Motor neuron (in vitro differentiated cells): Measurements from ENCODE around the gene OPRL1. TPM values are rescaled to one million over a fixed set of nuclear protein-coding genes. Genes with fewer than 3 reads are reported as not detected.
"Not testable (repeated sequence)": the region's sequence is repeated elsewhere in the genome, so short reads cannot be mapped to it uniquely, and the experiment has no call there.

ENCODE experiments used
- ATAC-seq, 8 experiments: fragments of 200-7000 bp; cut with Tn5 transposase; replicated peaks in 6 of 8; 2 replicates each; pipeline ENCODE4 v1.8.0; 2021; ENCODE audit warnings: mild to moderate bottlenecking in 8 of 8, moderate library complexity in 8 of 8
- H3K27ac ChIP-seq, 2 donors: fragments of 250-450 bp; sonication (Bioruptor Pico); 2 replicates each; pipeline ENCODE4 v1.9.0; 2021; ENCODE audit warnings: antibody characterized with exemption in 2 of 2, mild to moderate bottlenecking in 2 of 2, moderate library complexity in 1 of 2
- H3K4me1 ChIP-seq, 2 donors: fragments of 250-450 bp; sonication (Bioruptor Pico); replicated peaks in 1 of 2; 2 replicates each; pipeline ENCODE4 v1.6.1; 2021; ENCODE audit warnings: antibody characterized with exemption in 2 of 2, mild to moderate bottlenecking in 2 of 2, moderate library complexity in 1 of 2
- H3K4me3 ChIP-seq, 5 donors: fragments of 250-450 bp; sonication (Bioruptor Pico); 2 replicates each; pipeline ENCODE4 v1.9.0; 2021; ENCODE audit warnings: antibody characterized with exemption in 5 of 5, mild to moderate bottlenecking in 5 of 5, moderate library complexity in 4 of 5
- WGBS, 10 experiments: fragments of 450-650 bp; shearing (Covaris generic); methylation state at CpG; one replicate each; pipeline ENCODE4 v1.0.0; 2022; 5-methylcytosine and 5-hydroxymethylcytosine counted together
- in situ Hi-C, 9 experiments: fragments of 400-800 bp; cut with MboI; loops; one replicate each; pipeline ENCODE4 v1.15.0; 2021; ENCODE audit warnings: low sequenced_read_pairs in 9 of 9, low pct_unique_long_range_greater_than_20kb in 2 of 9; ENCODE audit not compliant: unreplicated experiment in 9 of 9
- total RNA-seq, 8 experiments: library from RNA; unstranded; fragments of 300-600 nt; gene quantifications; 2 replicates each; pipeline versions ENCODE4 v1.2.3 to v1.2.4, GENCODE V29; 2022

Gene OPRL1
- total RNA-seq, 8 experiments from 2014 or later = 0.15 to 3.1 (median 1.5) TPM

GRCh38 chr20:64119681-64120341, 39.9 kb downstream of the OPRL1 start:
- 60 to 100% (median 97%) methylated on average over 2 to 7 of the region's 14 CpGs; no CpG with 5 or more reads in 7 of the 10 experiments for WGBS, 10 experiments
- peak in 5 of 8 experiments; percentile 8 to 47 (median 26) for ATAC-seq
- in situ Hi-C loops = no loop called here
- H3K27ac ChIP-seq = no peak overlapping the region
- H3K4me3 ChIP-seq = no peak overlapping the region
- H3K4me1 ChIP-seq = peaks cover 10% of the 10 kb centered on the region in 2 donors

GRCh38 chr20:64121586-64121985, 41.7 kb downstream of the OPRL1 start:
- Histone ChIP-seq H3K27ac (no peak overlapping the region), H3K4me3 (no peak overlapping the region), H3K4me1 (peaks cover 2 to 4% of the 10 kb centered on the region in 2 donors)
- WGBS, 10 experiments = 8 to 100% (median 78%) methylated on average over 1 to 6 of the region's 12 CpGs; no CpG with 5 or more reads in 3 of the 10 experiments
- in situ Hi-C loops = no loop called here
- no peak for ATAC-seq

DNA sequence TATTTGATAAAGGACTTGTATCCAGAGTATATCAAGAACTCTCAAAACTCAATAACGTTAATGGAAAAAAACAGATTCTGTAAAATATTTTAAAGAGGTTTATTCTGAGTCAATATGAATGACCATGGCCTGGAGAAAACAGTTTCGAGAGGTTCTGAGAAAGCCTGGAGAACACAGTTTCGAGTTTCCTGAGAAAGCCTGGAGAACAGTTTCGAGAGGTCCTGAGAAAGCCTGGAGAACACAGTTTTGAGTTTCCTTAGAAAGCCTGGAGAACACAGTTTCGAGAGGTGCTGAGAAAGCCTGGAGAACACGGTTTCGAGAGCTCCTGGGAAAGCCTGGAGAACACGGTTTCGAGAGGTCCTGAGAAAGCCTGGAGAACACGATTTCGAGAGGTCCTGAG, 43.0 kb downstream of the OPRL1 start:
- WGBS, 10 experiments = 43 to 93% (median 67%) methylated on average over 2 to 11 of the region's 11 CpGs
- ATAC-seq, in situ Hi-C loops: not testable (repeated sequence)

GRCh38 chr20:64123517-64123916, 43.6 kb downstream of the OPRL1 start:
- H3K4me1 ChIP-seq, ATAC-seq, H3K27ac ChIP-seq, in situ Hi-C loops, H3K4me3 ChIP-seq: not testable (repeated sequence)
- WGBS, 10 experiments = 34 to 80% (median 64%) methylated on average over 1 to 11 of the region's 11 CpGs; no CpG with 5 or more reads in 2 of the 10 experiments

More for the DNA sequence above, 43.0 kb downstream of the OPRL1 start:
- H3K4me3 ChIP-seq, H3K4me1 ChIP-seq, H3K27ac ChIP-seq: not testable (repeated sequence)

DNA sequence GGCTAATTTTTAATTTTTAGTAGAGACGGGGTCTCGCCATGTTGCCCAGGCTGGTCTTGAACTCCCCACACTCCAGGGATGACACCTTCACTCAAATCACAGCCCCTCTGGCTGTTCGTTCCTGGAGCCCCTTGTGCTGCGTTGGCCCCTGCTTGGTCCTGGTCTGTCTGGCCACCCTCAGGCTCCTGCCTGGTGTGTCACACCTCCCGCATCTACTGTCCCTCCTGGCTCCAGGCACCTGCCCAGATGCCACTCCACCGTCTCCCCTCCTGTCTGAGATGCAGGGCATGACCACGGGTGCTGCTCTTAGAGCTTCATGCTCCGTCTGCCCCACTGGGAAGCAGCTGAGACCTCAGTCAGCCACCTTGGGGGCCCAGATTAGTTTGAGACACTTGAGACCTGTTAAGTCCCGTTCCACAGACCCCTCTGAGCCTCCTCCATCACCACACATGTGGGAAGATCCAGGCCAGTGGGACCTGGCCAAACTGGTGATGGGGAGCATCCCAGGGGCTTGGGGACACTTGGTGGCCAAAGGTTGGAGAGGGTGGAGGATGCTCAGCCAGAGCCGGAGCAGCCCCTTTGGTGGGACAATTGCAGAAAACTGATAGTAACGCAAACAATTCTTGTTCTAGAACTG, 49.4 kb downstream of the OPRL1 start:
- Histone ChIP-seq H3K4me3 (no peak overlapping the region), H3K4me1 (no peaks in the 10 kb centered on the region), H3K27ac (no peak overlapping the region)
- in situ Hi-C loops = no loop called here
- ATAC-seq = no peak
- 5 to 78% (median 77%) methylated on average over 4 to 6 of the region's 11 CpGs; no CpG with 5 or more reads in 5 of the 10 experiments for WGBS, 10 experiments

GRCh38 chr20:64130271-64130670, 50.4 kb downstream of the OPRL1 start:
- no peak overlapping the region for H3K4me3 ChIP-seq
- no peaks in the 10 kb centered on the region for H3K4me1 ChIP-seq
- in situ Hi-C loops = no loop called here
- 39 to 83% (median 65%) methylated on average over 1 to 3 of the region's 5 CpGs; no CpG with 5 or more reads in 4 of the 10 experiments for WGBS, 10 experiments
- ATAC-seq = no peak
- H3K27ac ChIP-seq = no peak overlapping the region

DNA sequence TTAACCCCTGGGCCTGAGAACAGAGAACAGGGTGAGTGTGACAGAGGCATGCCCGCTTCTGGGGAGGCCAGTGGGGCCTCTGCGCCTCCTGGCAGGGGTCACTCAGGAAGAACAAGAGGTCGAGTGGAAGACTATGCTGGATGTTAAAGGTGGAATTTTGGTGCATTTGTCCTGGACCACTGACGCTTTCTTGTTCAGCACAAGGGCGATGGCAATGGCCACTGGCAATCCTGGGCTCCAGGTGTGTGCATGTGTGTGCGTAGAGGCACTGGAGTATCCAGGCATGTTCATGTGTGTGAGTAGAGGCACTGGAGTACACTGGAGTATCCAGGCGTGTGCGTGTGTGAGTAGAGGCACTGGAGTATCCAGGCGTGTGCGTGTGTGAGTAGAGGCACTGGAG, 51.0 kb downstream of the OPRL1 start:
- WGBS, 10 experiments = 20 to 92% (median 76%) methylated on average over 1 to 3 of the region's 10 CpGs; no CpG with 5 or more reads in 6 of the 10 experiments
- ATAC-seq = peak in 1 of 8 experiments; percentile 5

DNA sequence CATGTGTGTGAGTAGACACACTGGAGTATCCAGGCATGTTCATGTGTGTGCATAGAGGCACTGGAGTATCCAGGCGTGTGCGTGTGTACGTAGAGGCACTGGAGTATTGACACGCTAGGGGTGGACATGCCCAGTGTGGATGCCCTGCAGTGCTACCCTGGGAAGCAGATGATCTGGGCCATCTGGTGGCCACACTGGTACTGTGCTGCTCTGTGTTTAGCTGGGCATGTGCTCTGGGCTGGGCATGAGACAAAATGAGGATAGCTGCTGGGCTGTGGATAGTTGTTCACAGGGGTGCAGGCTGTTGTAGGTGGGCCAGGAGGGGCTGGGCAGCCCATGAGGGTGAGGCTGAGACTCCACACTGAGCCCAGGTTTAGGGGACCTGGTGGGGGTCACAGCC, 51.5 kb downstream of the OPRL1 start:
- peak; percentile 60 to 98 (median 72) for ATAC-seq
- in situ Hi-C loops = no loop called here
- 90% methylated on average over 4 of the region's 4 CpGs; no CpG with 5 or more reads in 9 of the 10 experiments for WGBS, 10 experiments
- Histone ChIP-seq H3K4me1 (no peaks in the 10 kb centered on the region), H3K4me3 (no peak overlapping the region), H3K27ac (no peak overlapping the region)

More for the DNA sequence above, 51.0 kb downstream of the OPRL1 start:
- no peak overlapping the region for H3K27ac ChIP-seq
- in situ Hi-C loops = no loop called here
- no peaks in the 10 kb centered on the region for H3K4me1 ChIP-seq
- no peak overlapping the region for H3K4me3 ChIP-seq

- H3K4me1 ChIP-seq = peaks cover 0 to under 1% of the 10 kb centered on the region in 2 donors
- ATAC-seq = peak; percentile 25 to 59 (median 40)
- H3K4me3 ChIP-seq = no peak overlapping the region
- H3K27ac ChIP-seq = no peak overlapping the region
- 0 to 71% (median 46%) methylated on average over 1 to 4 of the region's 8 CpGs; no CpG with 5 or more reads in 5 of the 10 experiments for WGBS, 10 experiments
- in situ Hi-C loops = no loop called here
Observed at GRCh38 chr20:64133951-64134407, 54.1 kb downstream of the OPRL1 start.

DNA sequence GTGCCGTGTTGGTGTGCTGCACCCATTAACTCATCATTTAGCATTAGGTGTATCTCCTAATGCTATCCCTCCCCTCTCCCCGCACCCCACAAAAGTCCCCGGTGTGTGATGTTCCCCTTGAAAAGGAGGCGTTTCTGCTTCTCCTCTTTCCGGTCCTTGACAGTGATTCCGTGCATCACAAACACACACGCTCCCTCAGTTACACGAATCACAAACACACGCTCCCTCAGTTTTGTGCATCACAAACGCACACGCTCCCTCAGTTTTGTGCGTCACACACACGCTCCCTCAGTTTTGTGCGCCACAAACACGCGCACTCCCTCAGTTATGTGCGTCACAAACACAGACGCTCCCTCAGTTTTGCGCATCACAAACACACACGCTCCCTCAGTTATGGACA, 54.9 kb downstream of the OPRL1 start:
- H3K27ac ChIP-seq, H3K4me1 ChIP-seq, ATAC-seq, H3K4me3 ChIP-seq, in situ Hi-C loops: not testable (repeated sequence)
- WGBS, 10 experiments = 7 to 93% (median 68%) methylated on average over 1 to 7 of the region's 20 CpGs; no CpG with 5 or more reads in 1 of the 10 experiments

GRCh38 chr20:64136004-64136710, 56.3 kb downstream of the OPRL1 start:
- 60 to 100% (median 83%) methylated on average over 1 to 15 of the region's 32 CpGs; no CpG with 5 or more reads in 1 of the 10 experiments for WGBS, 10 experiments
- no peak for ATAC-seq

DNA sequence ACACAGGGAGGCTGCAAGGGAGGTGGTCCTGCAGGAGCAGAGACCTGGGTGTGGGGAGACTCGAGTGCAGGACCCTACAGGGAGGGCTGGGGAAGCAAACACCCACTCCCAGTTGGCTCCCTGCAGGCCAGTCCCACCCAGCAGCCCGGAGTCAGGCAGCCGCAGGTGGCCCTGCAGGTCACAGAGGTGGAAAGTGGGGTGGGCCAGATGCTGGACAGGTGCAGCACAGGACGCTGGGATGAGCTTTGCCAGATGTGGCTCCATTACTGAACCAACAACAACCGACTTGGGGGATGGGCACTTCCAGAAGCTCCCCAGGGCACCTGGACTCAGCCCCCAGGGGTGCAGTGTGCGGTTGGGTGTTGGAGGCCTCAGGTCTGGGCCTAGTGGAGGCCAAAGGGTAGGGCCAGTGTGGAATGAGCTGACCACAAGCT, 57.7 kb downstream of the OPRL1 start:
- peak in 1 of 8 experiments; percentile 8 for ATAC-seq

More at GRCh38 chr20:64136004-64136710, 56.3 kb downstream of the OPRL1 start:
- Histone ChIP-seq H3K4me1 (peaks cover 16 to 20% of the 10 kb centered on the region in 2 donors), H3K27ac (no peak overlapping the region), H3K4me3 (no peak overlapping the region)
- in situ Hi-C loops = no loop called here

More for the DNA sequence above, 57.7 kb downstream of the OPRL1 start:
- in situ Hi-C loops = no loop called here
- 0 to 90% (median 80%) methylated on average over 1 to 2 of the region's 6 CpGs; no CpG with 5 or more reads in 7 of the 10 experiments for WGBS, 10 experiments
- peaks cover 17 to 23% of the 10 kb centered on the region in 2 donors for H3K4me1 ChIP-seq
- no peak overlapping the region for H3K27ac ChIP-seq
- no peak overlapping the region for H3K4me3 ChIP-seq
